HCT116 (cell line): ENCODE data around the gene SLC3A2.

Experiments
- CEBPB ChIP-seq: IDR thresholded peaks from 2 replicates; pipeline ENCODE4 v1.6.1; 2012; ENCODE audit warnings: low read depth
- EGR1 ChIP-seq: IDR thresholded peaks from 2 replicates; pipeline ENCODE4 v1.6.1; 2012; ENCODE audit warnings: low read depth
- EZH2 ChIP-seq: fragments of 200-600 bp; sonication (generic); IDR thresholded peaks from 2 replicates; pipeline ENCODE4 v1.6.1; 2017; ENCODE audit warnings: antibody characterized with exemption, mixed run types
- POLR2AphosphoS5 ChIP-seq: IDR thresholded peaks from 2 replicates; pipeline ENCODE4 v1.6.1; 2011; ENCODE audit warnings: mild to moderate bottlenecking, low read depth, low read length, moderate library complexity
- ZFX ChIP-seq: fragments of 450-650 bp; IDR thresholded peaks from 2 replicates; pipeline ENCODE4 v1.6.1; 2017
- ZNF274 ChIP-seq: fragments of 200-500 bp; sonication (Bioruptor generic); IDR thresholded peaks from 2 replicates; pipeline ENCODE4 v1.6.1; 2014; ENCODE audit warnings: mild to moderate bottlenecking, low read depth, low read length, inconsistent platforms
- TF ChIP-seq, protein P1 (sequence below): IDR thresholded peaks from 2 replicates; pipeline ENCODE4 v1.6.1; 2012; ENCODE audit warnings: low read depth
- TF ChIP-seq, protein P2 (sequence below), 3 experiments: fragments of 200-600 bp in 1 of 3; sonication (generic) in 1 of 3; IDR thresholded peaks in 2 of 3; conservative IDR thresholded peaks in 1 of 3; 2 replicates each; pipeline ENCODE4 v1.5.1; 2012 to 2017; ENCODE audit warnings: low read depth in 2 of 3, low read length in 2 of 3, antibody characterized with exemption in 1 of 3, borderline replicate concordance in 1 of 3, control low read depth in 1 of 3, mild to moderate bottlenecking in 1 of 3, mixed read lengths in 1 of 3, mixed run types in 1 of 3, moderate library complexity in 1 of 3; ENCODE audit not compliant: insufficient read depth in 1 of 3

DNA sequence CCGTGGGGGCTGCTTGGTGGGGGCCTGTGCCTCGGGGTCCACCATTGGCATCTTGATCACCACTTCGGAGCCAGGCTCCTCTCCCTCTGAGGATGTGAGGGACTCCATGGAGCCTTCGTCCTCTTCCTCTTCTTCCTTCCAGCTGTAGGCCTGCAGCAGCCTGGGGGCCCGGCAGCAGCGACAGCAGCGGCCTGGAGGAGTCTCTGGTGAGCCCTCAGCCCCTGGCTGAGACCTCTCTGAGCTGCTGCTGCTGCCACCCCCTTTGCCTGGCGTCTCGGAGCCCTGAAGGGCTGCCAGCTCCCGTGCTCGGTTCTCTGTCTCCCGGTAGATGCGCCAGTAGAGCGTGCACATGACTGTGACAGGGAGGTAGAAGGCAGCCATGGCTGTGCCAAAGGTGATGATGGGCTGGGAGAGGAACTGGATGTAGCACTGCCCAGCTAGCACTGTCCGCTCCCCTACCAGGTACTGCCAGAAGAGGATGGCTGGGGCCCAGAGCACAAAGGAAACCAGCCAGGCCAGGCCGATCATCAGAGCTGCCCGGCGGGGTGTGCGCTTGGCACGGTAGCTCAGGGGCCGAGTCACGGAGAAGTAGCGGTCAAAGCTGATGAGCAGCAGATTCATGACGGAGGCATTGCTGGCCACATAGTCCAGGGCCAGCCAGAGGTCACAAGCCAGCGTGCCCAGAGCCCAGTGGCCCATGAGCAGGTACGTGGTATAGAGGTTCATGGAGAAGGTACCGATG is 29.6 kb downstream of the SLC3A2 start:
- TF ChIP-seq, protein P1, sequence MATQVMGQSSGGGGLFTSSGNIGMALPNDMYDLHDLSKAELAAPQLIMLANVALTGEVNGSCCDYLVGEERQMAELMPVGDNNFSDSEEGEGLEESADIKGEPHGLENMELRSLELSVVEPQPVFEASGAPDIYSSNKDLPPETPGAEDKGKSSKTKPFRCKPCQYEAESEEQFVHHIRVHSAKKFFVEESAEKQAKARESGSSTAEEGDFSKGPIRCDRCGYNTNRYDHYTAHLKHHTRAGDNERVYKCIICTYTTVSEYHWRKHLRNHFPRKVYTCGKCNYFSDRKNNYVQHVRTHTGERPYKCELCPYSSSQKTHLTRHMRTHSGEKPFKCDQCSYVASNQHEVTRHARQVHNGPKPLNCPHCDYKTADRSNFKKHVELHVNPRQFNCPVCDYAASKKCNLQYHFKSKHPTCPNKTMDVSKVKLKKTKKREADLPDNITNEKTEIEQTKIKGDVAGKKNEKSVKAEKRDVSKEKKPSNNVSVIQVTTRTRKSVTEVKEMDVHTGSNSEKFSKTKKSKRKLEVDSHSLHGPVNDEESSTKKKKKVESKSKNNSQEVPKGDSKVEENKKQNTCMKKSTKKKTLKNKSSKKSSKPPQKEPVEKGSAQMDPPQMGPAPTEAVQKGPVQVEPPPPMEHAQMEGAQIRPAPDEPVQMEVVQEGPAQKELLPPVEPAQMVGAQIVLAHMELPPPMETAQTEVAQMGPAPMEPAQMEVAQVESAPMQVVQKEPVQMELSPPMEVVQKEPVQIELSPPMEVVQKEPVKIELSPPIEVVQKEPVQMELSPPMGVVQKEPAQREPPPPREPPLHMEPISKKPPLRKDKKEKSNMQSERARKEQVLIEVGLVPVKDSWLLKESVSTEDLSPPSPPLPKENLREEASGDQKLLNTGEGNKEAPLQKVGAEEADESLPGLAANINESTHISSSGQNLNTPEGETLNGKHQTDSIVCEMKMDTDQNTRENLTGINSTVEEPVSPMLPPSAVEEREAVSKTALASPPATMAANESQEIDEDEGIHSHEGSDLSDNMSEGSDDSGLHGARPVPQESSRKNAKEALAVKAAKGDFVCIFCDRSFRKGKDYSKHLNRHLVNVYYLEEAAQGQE = no peak
- TF ChIP-seq ZNF274 = no peak
- TF ChIP-seq, protein P2, sequence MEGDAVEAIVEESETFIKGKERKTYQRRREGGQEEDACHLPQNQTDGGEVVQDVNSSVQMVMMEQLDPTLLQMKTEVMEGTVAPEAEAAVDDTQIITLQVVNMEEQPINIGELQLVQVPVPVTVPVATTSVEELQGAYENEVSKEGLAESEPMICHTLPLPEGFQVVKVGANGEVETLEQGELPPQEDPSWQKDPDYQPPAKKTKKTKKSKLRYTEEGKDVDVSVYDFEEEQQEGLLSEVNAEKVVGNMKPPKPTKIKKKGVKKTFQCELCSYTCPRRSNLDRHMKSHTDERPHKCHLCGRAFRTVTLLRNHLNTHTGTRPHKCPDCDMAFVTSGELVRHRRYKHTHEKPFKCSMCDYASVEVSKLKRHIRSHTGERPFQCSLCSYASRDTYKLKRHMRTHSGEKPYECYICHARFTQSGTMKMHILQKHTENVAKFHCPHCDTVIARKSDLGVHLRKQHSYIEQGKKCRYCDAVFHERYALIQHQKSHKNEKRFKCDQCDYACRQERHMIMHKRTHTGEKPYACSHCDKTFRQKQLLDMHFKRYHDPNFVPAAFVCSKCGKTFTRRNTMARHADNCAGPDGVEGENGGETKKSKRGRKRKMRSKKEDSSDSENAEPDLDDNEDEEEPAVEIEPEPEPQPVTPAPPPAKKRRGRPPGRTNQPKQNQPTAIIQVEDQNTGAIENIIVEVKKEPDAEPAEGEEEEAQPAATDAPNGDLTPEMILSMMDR (IDR thresholded peaks at IDR 0.05 in 2 of 3, conservative IDR thresholded peaks at IDR 0.05 in 1 of 3; ENCODE audit: borderline replicate concordance in 1 of 3, insufficient read depth in 1 of 3, low read depth in 2 of 3, low read length in 2 of 3) = no peak
- no peak for TF ChIP-seq POLR2AphosphoS5
- no peak for TF ChIP-seq ZFX
- TF ChIP-seq CEBPB = no peak
- TF ChIP-seq EGR1 = no peak
- no peak for TF ChIP-seq EZH2
